Duodenal mucosa (tissue), 2 donors: ENCODE results near the gene PBOV1.

ENCODE experiments used
- H3K27ac ChIP-seq: one replicate; pipeline ENCODE4 v1.7.0; 2013; ENCODE audit warnings: low read depth, low read length
- H3K27me3 ChIP-seq, 2 donors: one replicate each; pipeline ENCODE4 v1.7.0; 2013; ENCODE audit warnings: low read length in 2 of 2, control low read depth in 1 of 2; ENCODE audit not compliant: insufficient read depth in 2 of 2, control insufficient read depth in 1 of 2
- H3K36me3 ChIP-seq, 2 donors: one replicate each; pipeline ENCODE4 v1.7.0; 2013; ENCODE audit warnings: low read length in 2 of 2, control low read depth in 1 of 2; ENCODE audit not compliant: insufficient read depth in 2 of 2, control insufficient read depth in 1 of 2
- H3K4me1 ChIP-seq, 2 donors: one replicate each; pipeline ENCODE4 v1.7.0; 2013; ENCODE audit warnings: low read length in 2 of 2, control low read depth in 1 of 2; ENCODE audit not compliant: insufficient read depth in 2 of 2, control insufficient read depth in 1 of 2
- H3K4me3 ChIP-seq, 2 donors: one replicate each; pipeline ENCODE4 v1.7.0; 2013; ENCODE audit warnings: low read length in 2 of 2, low read depth in 1 of 2
- H3K9ac ChIP-seq, 2 donors: one replicate each; pipeline ENCODE4 v1.7.0; 2013; ENCODE audit warnings: low read length in 2 of 2, low read depth in 1 of 2
- H3K9me3 ChIP-seq, 2 donors: one replicate each; pipeline ENCODE4 v1.7.0; 2013; ENCODE audit warnings: low read length in 2 of 2, control low read depth in 1 of 2; ENCODE audit not compliant: control insufficient read depth in 1 of 2

The PBOV1 gene

DNA sequence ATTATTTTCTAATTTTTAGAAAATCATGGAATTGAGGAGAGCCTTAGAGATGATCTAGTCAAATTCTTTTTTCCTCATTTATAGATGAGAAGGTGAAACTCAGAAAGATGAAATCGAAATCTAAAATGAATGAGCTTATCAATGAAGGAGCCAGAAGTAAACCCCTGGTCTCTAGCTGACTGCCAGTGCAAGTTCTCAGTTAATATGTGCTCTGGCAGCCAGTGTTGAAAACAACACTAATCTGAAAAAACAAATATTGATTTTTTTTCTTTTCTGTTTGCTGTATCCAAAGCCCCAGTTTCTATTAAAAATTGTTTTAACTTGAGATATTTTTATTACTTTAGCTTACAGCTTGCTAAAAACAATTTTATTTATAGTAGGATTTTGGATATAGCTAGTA lies 21.5 kb upstream of the PBOV1 start:
- H3K27me3 ChIP-seq, result no peaks in the 10 kb centered on the region
- H3K9me3 ChIP-seq, result no peaks in the 10 kb centered on the region
- no peak overlapping the region for H3K4me3 ChIP-seq
- H3K4me1 ChIP-seq, result no peaks in the 10 kb centered on the region
- no peak overlapping the region for H3K9ac ChIP-seq
- no peaks in the 10 kb centered on the region for H3K36me3 ChIP-seq
- H3K27ac ChIP-seq, result no peak overlapping the region

DNA sequence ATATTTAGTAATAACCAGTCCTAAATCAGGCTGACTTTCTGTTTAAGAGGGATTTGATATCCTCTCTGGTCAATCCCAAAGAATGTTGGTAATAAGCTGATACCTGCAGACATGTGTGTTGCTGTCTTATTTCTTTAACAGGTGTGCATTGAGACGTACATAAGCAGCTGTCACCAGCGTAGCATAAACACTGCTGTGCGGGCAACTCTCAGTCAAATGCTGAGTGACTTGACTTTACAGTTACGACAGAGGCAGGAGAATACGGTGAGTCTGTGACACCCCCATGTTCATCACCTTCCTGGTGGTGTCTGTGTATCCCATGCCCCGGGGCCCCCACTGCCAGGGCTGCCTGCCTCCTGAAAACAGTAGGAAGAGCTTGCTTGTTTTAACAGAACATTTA lies 20.1 kb upstream of the PBOV1 start:
- Histone ChIP-seq H3K4me3 (no peak overlapping the region), H3K9me3 (no peaks in the 10 kb centered on the region), H3K27ac (no peak overlapping the region), H3K4me1 (no peaks in the 10 kb centered on the region), H3K27me3 (no peaks in the 10 kb centered on the region), H3K36me3 (no peaks in the 10 kb centered on the region), H3K9ac (no peak overlapping the region)

- no peak overlapping the region for H3K27ac ChIP-seq
- no peak overlapping the region for H3K4me3 ChIP-seq
- no peaks in the 10 kb centered on the region for H3K36me3 ChIP-seq
- no peaks in the 10 kb centered on the region for H3K27me3 ChIP-seq
- H3K9me3 ChIP-seq, result no peaks in the 10 kb centered on the region
- H3K9ac ChIP-seq, result no peak overlapping the region
- no peaks in the 10 kb centered on the region for H3K4me1 ChIP-seq
Measured at GRCh38 chr6:138237463-138237862, 19.2 kb upstream of the PBOV1 start.

DNA sequence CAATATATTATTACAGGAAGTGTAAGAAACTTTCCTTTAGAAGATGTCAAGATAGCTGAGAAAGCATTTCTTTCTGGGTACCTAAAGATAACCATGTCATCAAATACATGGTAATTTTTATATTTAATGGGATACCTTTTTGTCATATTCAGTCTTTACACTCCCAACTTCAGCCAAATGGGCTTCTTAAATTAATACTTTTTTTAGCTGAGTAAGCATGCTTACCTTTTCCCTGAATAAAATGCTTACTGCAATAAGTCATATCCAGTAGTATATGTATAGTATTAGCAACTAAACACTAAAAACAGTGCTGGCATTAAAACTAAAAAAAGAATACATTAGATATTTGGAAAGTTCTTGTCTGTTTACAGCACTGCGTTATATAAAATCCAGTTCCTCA lies 17.4 kb upstream of the PBOV1 start:
- Histone ChIP-seq H3K27me3 (no peaks in the 10 kb centered on the region), H3K27ac (no peak overlapping the region), H3K9me3 (no peaks in the 10 kb centered on the region), H3K4me1 (peaks cover 0 to 7% of the 10 kb centered on the region in 2 donors), H3K4me3 (no peak overlapping the region), H3K9ac (no peak overlapping the region), H3K36me3 (no peaks in the 10 kb centered on the region)

- Histone ChIP-seq H3K9me3 (no peaks in the 10 kb centered on the region), H3K9ac (no peak overlapping the region), H3K4me3 (no peak overlapping the region), H3K36me3 (no peaks in the 10 kb centered on the region), H3K27me3 (no peaks in the 10 kb centered on the region), H3K27ac (no peak overlapping the region), H3K4me1 (peaks cover 0 to 7% of the 10 kb centered on the region in 2 donors)
Measured at GRCh38 chr6:138235205-138235604, 16.9 kb upstream of the PBOV1 start.

DNA sequence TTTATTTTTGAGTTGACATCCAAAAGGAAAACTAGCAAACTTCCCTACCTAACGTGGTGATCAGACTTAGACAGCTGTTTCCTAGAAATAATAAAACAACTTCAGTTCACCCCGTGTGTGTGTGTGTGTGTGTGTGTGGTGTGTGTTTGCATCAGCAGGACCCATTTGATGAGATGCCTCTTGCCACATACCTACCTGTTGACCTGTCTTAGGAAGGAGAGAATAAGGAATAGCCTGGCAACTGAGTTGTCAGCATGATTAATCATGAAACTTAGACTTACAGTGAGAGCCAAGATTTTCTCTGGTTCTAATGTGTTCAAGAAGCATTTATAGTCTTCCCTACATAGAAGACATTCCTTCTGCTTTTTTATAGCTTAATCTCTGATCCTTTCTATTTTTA lies 16.1 kb upstream of the PBOV1 start:
- H3K4me1 ChIP-seq, result peaks cover 0 to 7% of the 10 kb centered on the region in 2 donors
- H3K36me3 ChIP-seq, result no peaks in the 10 kb centered on the region
- H3K9ac ChIP-seq, result no peak overlapping the region
- H3K4me3 ChIP-seq, result no peak overlapping the region
- no peaks in the 10 kb centered on the region for H3K9me3 ChIP-seq
- no peaks in the 10 kb centered on the region for H3K27me3 ChIP-seq
- no peak overlapping the region for H3K27ac ChIP-seq

GRCh38 chr6:138231381-138231886 lies 13.1 kb upstream of the PBOV1 start:
- Histone ChIP-seq H3K9ac (no peak overlapping the region), H3K4me1 (peaks cover 4 to 20% of the 10 kb centered on the region in 2 donors), H3K27me3 (no peaks in the 10 kb centered on the region), H3K9me3 (no peaks in the 10 kb centered on the region), H3K4me3 (no peak overlapping the region), H3K36me3 (no peaks in the 10 kb centered on the region), H3K27ac (no peak overlapping the region)

GRCh38 chr6:138230759-138231380 lies 12.6 kb upstream of the PBOV1 start:
- no peak overlapping the region for H3K9ac ChIP-seq
- no peak overlapping the region for H3K4me3 ChIP-seq
- no peaks in the 10 kb centered on the region for H3K27me3 ChIP-seq
- no peak overlapping the region for H3K27ac ChIP-seq
- H3K9me3 ChIP-seq, result no peaks in the 10 kb centered on the region
- no peaks in the 10 kb centered on the region for H3K36me3 ChIP-seq
- peaks cover 4 to 22% of the 10 kb centered on the region in 2 donors for H3K4me1 ChIP-seq

GRCh38 chr6:138230221-138230620 lies 11.9 kb upstream of the PBOV1 start:
- Histone ChIP-seq H3K27me3 (no peaks in the 10 kb centered on the region), H3K36me3 (no peaks in the 10 kb centered on the region), H3K9me3 (no peaks in the 10 kb centered on the region), H3K4me3 (no peak overlapping the region), H3K9ac (no peak overlapping the region), H3K4me1 (peaks cover 4 to 22% of the 10 kb centered on the region in 2 donors), H3K27ac (no peak overlapping the region)

DNA sequence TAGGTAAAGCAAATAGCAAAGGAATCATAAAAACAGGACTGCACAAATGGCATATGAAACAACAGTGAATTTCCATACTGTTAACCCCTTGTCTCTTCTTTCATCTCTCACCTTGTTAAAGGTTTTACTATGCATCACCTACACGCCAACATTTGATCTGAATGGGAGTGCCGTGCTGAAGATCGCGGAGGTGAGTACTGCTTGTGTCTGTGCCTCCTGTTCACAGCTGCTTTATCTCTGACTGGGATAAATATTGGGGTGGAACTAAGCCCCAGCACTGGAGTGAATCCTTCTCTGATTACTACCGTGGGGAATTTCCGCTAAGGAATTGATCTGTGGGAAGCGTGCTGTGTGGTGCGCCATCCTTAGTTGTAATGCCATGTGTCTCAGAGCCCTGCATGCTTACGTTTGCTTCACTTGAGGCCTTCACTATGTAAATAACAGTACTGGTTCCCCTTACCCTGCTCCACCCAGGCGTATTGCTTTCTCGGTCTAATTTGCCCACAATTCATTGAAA lies 11.4 kb upstream of the PBOV1 start:
- no peak overlapping the region for H3K27ac ChIP-seq
- H3K4me3 ChIP-seq, result no peak overlapping the region
- H3K36me3 ChIP-seq, result no peaks in the 10 kb centered on the region
- no peaks in the 10 kb centered on the region for H3K27me3 ChIP-seq
- peaks cover 4 to 22% of the 10 kb centered on the region in 2 donors for H3K4me1 ChIP-seq
- H3K9me3 ChIP-seq, result no peaks in the 10 kb centered on the region
- H3K9ac ChIP-seq, result no peak overlapping the region
